ENCODE data around the gene CLK3.

DNA sequence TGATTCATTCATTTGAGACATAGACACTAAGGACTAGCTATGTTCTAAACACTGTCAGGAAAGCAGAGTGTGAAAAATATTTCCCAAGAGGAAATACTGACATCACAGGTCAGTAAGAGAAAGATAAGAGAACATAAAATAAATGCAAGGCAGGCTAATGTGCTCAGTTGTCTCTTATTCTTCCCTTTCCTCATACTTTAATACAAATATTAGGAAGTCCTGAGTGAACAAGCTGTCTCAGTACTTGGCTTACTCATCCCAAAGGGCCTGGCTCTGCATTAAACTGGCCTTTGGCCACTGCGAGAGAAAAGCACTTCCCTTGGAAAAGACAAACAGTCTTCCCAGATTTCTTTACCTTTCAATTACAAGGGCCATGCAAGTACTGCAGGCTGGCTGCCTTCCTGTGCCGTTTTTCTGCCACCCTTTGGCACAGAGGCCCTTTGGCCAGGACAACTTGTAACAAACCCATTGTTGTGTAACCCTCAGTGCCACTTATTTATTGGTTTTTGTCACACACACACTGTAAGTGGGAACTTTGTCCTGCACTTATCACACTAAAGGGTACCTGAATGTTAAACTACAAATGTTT, 48.5 kb downstream of the CLK3 start:
- no peak for TF ChIP-seq MEF2B (IDR thresholded peaks at IDR 0.05; ENCODE audit: partially characterized antibody, poor library complexity, severe bottlenecking)
- TF ChIP-seq, protein P1, sequence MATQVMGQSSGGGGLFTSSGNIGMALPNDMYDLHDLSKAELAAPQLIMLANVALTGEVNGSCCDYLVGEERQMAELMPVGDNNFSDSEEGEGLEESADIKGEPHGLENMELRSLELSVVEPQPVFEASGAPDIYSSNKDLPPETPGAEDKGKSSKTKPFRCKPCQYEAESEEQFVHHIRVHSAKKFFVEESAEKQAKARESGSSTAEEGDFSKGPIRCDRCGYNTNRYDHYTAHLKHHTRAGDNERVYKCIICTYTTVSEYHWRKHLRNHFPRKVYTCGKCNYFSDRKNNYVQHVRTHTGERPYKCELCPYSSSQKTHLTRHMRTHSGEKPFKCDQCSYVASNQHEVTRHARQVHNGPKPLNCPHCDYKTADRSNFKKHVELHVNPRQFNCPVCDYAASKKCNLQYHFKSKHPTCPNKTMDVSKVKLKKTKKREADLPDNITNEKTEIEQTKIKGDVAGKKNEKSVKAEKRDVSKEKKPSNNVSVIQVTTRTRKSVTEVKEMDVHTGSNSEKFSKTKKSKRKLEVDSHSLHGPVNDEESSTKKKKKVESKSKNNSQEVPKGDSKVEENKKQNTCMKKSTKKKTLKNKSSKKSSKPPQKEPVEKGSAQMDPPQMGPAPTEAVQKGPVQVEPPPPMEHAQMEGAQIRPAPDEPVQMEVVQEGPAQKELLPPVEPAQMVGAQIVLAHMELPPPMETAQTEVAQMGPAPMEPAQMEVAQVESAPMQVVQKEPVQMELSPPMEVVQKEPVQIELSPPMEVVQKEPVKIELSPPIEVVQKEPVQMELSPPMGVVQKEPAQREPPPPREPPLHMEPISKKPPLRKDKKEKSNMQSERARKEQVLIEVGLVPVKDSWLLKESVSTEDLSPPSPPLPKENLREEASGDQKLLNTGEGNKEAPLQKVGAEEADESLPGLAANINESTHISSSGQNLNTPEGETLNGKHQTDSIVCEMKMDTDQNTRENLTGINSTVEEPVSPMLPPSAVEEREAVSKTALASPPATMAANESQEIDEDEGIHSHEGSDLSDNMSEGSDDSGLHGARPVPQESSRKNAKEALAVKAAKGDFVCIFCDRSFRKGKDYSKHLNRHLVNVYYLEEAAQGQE (IDR thresholded peaks at IDR 0.05; ENCODE audit: low read depth, low read length) = no peak
- no peak for TF ChIP-seq POLR2AphosphoS5 (IDR thresholded peaks at IDR 0.05; ENCODE audit: low read length)
- TF ChIP-seq ZBTB33 (IDR thresholded peaks at IDR 0.05) = no peak
- TF ChIP-seq CHD2 (IDR thresholded peaks at IDR 0.05; ENCODE audit: borderline replicate concordance, low read depth, low read length) = no peak
- TF ChIP-seq EGR1 (IDR thresholded peaks at IDR 0.05; ENCODE audit: borderline replicate concordance in 1 of 2, low read depth in 2 of 2, low read length in 2 of 2) = no peak
- no peak for TF ChIP-seq CTCF (IDR thresholded peaks at IDR 0.05 in 2 of 3, conservative IDR thresholded peaks at IDR 0.05 in 1 of 3; ENCODE audit: control insufficient read depth in 2 of 3, extremely low read depth in 1 of 3, insufficient read depth in 1 of 3, low read depth in 3 of 3, low read length in 3 of 3)
